ENCODE data around the gene GPR142. TPM values are rescaled to one million over a fixed set of nuclear protein-coding genes. Genes with fewer than 3 reads are reported as not detected.

The GPR142 gene
- total RNA-seq, 1 donor from 2014 or later = 4.1 TPM

GRCh38 chr17:74344658-74345057 lies 22.6 kb upstream of the GPR142 start:
- H3K36me3 Mint-ChIP-seq = no peaks in the 10 kb centered on the region
- no peak overlapping the region for H3K4me3 Mint-ChIP-seq
- H3K4me1 Mint-ChIP-seq (ENCODE audit: unreplicated experiment) = no peaks in the 10 kb centered on the region
- TF ChIP-seq CTCF (conservative IDR thresholded peaks at IDR 0.05) = no peak
- DNase-seq (ENCODE audit: extremely low spot score, unreplicated experiment) = no peak
- H3K27ac Mint-ChIP-seq = no peak overlapping the region
- H3K27me3 Mint-ChIP-seq = peaks cover 33% of the 10 kb centered on the region
- H3K9me3 Mint-ChIP-seq = no peaks in the 10 kb centered on the region

DNA sequence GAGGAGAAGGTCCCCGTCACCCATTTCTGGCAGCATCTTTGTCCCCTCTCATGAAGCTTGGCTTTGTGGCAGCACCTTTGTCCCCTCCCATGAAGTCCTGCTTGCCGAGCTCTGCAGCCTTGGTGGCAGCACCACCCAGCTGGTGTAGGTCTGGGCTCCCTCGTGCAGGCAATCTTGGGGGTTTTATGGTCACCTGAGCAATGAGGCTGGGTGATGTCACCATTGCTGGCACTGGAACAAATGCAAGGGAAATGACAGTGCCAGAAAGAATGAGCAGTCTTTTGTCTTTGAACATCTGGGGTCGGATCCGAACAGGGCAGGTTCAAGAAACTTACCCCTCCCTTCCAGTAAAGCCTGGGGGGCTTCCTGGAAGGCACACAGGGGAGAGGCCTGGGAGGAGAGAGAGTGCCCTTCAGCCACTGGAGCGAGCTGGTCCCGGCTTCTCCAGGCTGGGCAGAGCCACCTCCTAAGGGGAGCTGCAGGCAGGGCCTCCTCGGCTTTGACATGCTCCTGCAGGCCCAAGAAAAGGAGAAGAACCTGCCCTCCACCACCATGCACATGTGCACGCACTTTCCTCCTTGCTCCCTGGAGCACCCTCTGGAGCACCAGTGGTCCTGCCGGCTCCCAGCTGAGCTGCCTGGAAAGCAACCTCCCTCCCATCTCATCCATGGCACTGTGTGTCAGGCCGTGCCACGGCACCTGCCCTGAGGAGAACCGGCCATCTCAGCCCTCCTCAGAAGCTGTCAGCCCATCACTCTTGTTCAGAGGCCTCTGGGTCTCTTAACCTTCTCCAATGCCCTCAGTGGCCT lies 21.7 kb upstream of the GPR142 start:
- H3K4me3 Mint-ChIP-seq = no peak overlapping the region
- TF ChIP-seq CTCF (conservative IDR thresholded peaks at IDR 0.05) = no peak
- DNase-seq (ENCODE audit: extremely low spot score, unreplicated experiment) = no peak
- peaks cover 39% of the 10 kb centered on the region for H3K27me3 Mint-ChIP-seq
- no peaks in the 10 kb centered on the region for H3K9me3 Mint-ChIP-seq
- H3K27ac Mint-ChIP-seq = no peak overlapping the region
- H3K36me3 Mint-ChIP-seq = no peaks in the 10 kb centered on the region
- no peaks in the 10 kb centered on the region for H3K4me1 Mint-ChIP-seq (ENCODE audit: unreplicated experiment)

DNA sequence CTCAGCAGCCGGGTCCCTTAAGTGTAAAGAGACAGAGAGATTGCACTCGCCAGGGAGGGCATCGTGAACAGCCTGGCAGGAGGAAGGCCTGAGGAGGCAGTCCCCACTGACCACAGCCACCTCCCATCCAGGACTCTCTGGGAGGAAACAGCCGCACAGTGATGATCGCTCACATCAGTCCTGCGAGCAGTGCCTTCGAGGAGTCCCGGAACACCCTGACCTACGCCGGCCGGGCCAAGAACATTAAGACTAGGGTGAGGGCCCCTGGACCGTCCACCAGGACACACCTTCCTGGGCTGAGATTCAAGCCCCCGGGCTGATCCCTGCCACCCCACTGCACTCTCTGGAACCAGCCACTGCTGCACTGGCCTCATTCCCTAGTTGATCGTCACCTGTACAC lies 19.7 kb upstream of the GPR142 start:
- H3K4me3 Mint-ChIP-seq = no peak overlapping the region
- peaks cover 56% of the 10 kb centered on the region for H3K27me3 Mint-ChIP-seq
- H3K4me1 Mint-ChIP-seq (ENCODE audit: unreplicated experiment) = no peaks in the 10 kb centered on the region

DNA sequence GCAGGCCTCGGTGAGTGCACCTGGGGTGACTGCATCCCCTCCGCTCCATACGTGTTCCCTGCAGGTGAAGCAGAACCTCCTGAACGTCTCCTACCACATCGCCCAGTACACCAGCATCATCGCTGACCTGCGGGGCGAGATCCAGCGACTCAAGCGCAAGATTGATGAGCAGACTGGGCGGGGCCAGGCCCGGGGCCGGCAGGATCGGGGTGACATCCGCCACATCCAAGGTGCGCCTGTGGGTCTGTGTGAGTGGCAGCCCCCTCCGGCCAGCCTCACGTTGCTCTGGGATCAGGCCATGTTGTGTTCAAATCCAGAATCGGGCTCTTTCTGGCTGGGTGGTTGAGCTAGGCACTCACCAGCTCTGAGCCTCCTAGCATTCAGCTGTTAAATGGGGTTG lies 18.2 kb upstream of the GPR142 start:
- H3K36me3 Mint-ChIP-seq = no peaks in the 10 kb centered on the region

More for the DNA sequence above, 19.7 kb upstream of the GPR142 start:
- H3K9me3 Mint-ChIP-seq = no peaks in the 10 kb centered on the region
- no peak for DNase-seq (ENCODE audit: extremely low spot score, unreplicated experiment)
- no peaks in the 10 kb centered on the region for H3K36me3 Mint-ChIP-seq
- H3K27ac Mint-ChIP-seq = no peak overlapping the region
- no peak for TF ChIP-seq CTCF (conservative IDR thresholded peaks at IDR 0.05)

GRCh38 chr17:74350486-74350885 lies 16.8 kb upstream of the GPR142 start:
- no peaks in the 10 kb centered on the region for H3K4me1 Mint-ChIP-seq (ENCODE audit: unreplicated experiment)
- TF ChIP-seq CTCF (conservative IDR thresholded peaks at IDR 0.05) = no peak
- H3K9me3 Mint-ChIP-seq = no peaks in the 10 kb centered on the region
- no peak overlapping the region for H3K27ac Mint-ChIP-seq
- H3K4me3 Mint-ChIP-seq = no peak overlapping the region
- H3K27me3 Mint-ChIP-seq = peaks cover 84% of the 10 kb centered on the region
- DNase-seq (ENCODE audit: extremely low spot score, unreplicated experiment) = no peak
- no peaks in the 10 kb centered on the region for H3K36me3 Mint-ChIP-seq

More for the DNA sequence above, 18.2 kb upstream of the GPR142 start:
- Mint-ChIP-seq H3K27ac (no peak overlapping the region), H3K9me3 (no peaks in the 10 kb centered on the region), H3K4me3 (no peak overlapping the region), H3K27me3 (peaks cover 71% of the 10 kb centered on the region), H3K4me1 (ENCODE audit: unreplicated experiment) (no peaks in the 10 kb centered on the region)
- no peak for DNase-seq (ENCODE audit: extremely low spot score, unreplicated experiment)
- no peak for TF ChIP-seq CTCF (conservative IDR thresholded peaks at IDR 0.05)

All from type B pancreatic cell (in vitro differentiated cells).